CD4-positive, alpha-beta T cell (primary cell): ENCODE data around the gene TNS3. TPM values are rescaled to one million over a fixed set of nuclear protein-coding genes. Genes with fewer than 3 reads are reported as not detected.

Experiments
- ATAC-seq: fragments of 200-7000 bp; cut with Tn5 transposase; one replicate; pipeline ENCODE4 v1.10.0; 2022; ENCODE audit warnings: mild to moderate bottlenecking; ENCODE audit not compliant: poor library complexity
- CTCF ChIA-PET: fragments of 350-600 bp; sonication (Branson Sonifier 250); formaldehyde crosslinking; loops from one replicate; lab custom pipeline; 2021; ENCODE audit warnings: antibody characterized with exemption, inconsistent platforms; lab: Charles Lee
- POLR2A ChIA-PET: fragments of 350-600 bp; sonication (Branson Sonifier 250); formaldehyde crosslinking; loops from one replicate; lab custom pipeline; 2021; ENCODE audit warnings: antibody characterized with exemption, inconsistent platforms; lab: Charles Lee
- DNase-seq, 14 experiments: peaks; one replicate each; pipeline ENCODE4 v3.0.0-alpha.2; 2013 to 2020; ENCODE audit warnings: mixed read lengths in 2 of 14
- H3K27ac ChIP-seq, 2 donors: one replicate each; pipeline versions ENCODE4 v1.5.1 to v1.7.0; 2013; ENCODE audit warnings: low read length in 2 of 2, low read depth in 1 of 2, mild to moderate bottlenecking in 1 of 2
- H3K27me3 ChIP-seq, 2 experiments: 1 replicate in 1 of 2; 2 replicates in 1 of 2; pipeline versions ENCODE4 v1.6.1 to v1.7.0; 2013; ENCODE audit warnings: low read length in 2 of 2, control low read depth in 1 of 2, mild to moderate bottlenecking in 1 of 2, moderate library complexity in 1 of 2; ENCODE audit not compliant: insufficient read depth in 2 of 2, control insufficient read depth in 1 of 2
- H3K36me3 ChIP-seq: one replicate; pipeline ENCODE4 v1.6.1; 2013; ENCODE audit warnings: low read length, control low read depth; ENCODE audit not compliant: insufficient read depth
- H3K4me1 ChIP-seq: one replicate; pipeline ENCODE4 v1.6.1; 2013; ENCODE audit warnings: low read length, control low read depth; ENCODE audit not compliant: insufficient read depth
- H3K4me3 ChIP-seq: one replicate; pipeline ENCODE4 v1.5.1; 2013; ENCODE audit warnings: mild to moderate bottlenecking, low read length, moderate library complexity
- H3K9me3 ChIP-seq, 2 experiments: 1 replicate in 1 of 2; 2 replicates in 1 of 2; pipeline versions ENCODE4 v1.6.1 to v1.7.0; 2013; ENCODE audit warnings: low read length in 2 of 2, mild to moderate bottlenecking in 2 of 2, control low read depth in 1 of 2, moderate library complexity in 1 of 2; ENCODE audit not compliant: control insufficient read depth in 1 of 2, insufficient read depth in 1 of 2
- H3K27ac Mint-ChIP-seq: one replicate; pipeline ENCODE4 v1.8.0; 2020; ENCODE audit warnings: mixed read lengths
- H3K27me3 Mint-ChIP-seq: one replicate; pipeline ENCODE4 v1.8.0; 2021; ENCODE audit warnings: mixed read lengths
- H3K36me3 Mint-ChIP-seq: one replicate; pipeline ENCODE4 v1.8.0; 2021; ENCODE audit warnings: low read depth, mixed read lengths
- H3K4me1 Mint-ChIP-seq: one replicate; pipeline ENCODE4 v1.8.0; 2021; ENCODE audit warnings: low read depth, mixed read lengths
- H3K4me3 Mint-ChIP-seq: one replicate; pipeline ENCODE4 v1.8.0; 2020; ENCODE audit warnings: mild to moderate bottlenecking, mixed read lengths
- H3K9me3 Mint-ChIP-seq: one replicate; pipeline ENCODE4 v1.8.0; 2020; ENCODE audit warnings: mixed read lengths
- CTCF ChIP-seq: fragments of 200-600 bp; IDR thresholded peaks from one replicate; pipeline ENCODE4 v1.8.0; 2022; ENCODE audit warnings: antibody characterized with exemption, mild to moderate bottlenecking
- intact Hi-C, 2 experiments: fragments of 100-400 bp; cut with DNase I in 1 of 2; cut with micrococcal nuclease in 1 of 2; formaldehyde crosslinking; loops; one replicate each; pipeline versions ENCODE4 v1.15.1 to v1.9.0; 2023 to 2025; cut with DNase I, micrococcal nuclease
- total RNA-seq, 174 experiments: library from RNA in 2 of 174; stranded (reverse) in 2 of 174; gene quantifications; one replicate each; pipeline ENCODE4 v1.2.3 and lab custom pipeline; 2021 to 2026

TNS3 gene
- total RNA-seq, 2 experiments from 2014 or later: 0.16 to 0.47 TPM

- no peak for ATAC-seq
- intact Hi-C loops: no loop called here
Measured at GRCh38 chr7:47523401-47523800, 58.5 kb downstream of the TNS3 start.

DNA sequence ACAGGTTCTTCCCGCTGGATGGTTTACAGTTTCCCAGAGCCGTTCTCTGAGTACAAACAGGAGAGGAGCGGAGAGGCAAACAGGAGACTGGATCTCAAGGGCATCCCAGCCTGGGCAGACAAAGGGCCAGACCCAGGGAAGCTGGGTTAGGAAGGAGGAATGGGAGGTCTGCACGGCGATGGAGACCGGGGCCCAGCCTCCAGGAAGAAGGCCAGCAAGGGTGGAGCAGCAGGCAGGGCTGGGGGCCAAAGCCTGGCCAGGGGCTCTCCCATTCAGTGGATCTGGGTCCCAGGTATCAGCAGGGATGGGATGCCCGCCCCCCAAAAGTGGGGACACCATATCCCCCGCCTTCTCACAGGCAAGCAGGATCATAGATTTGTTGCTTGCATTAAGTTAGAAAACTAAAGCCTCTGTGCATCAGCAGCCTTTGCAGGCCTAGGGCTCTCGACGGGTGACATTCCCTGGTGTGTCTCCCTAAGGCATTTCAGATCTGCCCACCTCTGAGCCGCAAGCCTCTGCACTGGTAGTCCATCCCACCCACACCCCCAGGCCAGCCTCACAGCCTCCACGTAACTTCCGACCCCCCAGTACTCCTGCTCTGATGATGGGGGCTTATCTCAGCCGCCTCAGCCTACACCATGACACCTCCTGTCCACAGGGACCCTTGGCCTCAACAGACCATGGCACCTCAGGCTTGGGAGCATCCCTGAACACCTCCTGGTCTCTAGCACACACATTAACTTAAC lies 59.9 kb downstream of the TNS3 start:
- Histone ChIP-seq H3K4me1 (no peaks in the 10 kb centered on the region), H3K27me3 (peaks cover 0 to 3% of the 10 kb centered on the region in 2 experiments), H3K27ac (no peak overlapping the region), H3K36me3 (no peaks in the 10 kb centered on the region), H3K4me3 (no peak overlapping the region), H3K9me3 (peaks cover 0 to 17% of the 10 kb centered on the region in 2 experiments)
- Mint-ChIP-seq H3K9me3 (no peaks in the 10 kb centered on the region), H3K36me3 (no peaks in the 10 kb centered on the region), H3K27ac (no peak overlapping the region), H3K4me3 (no peak overlapping the region), H3K4me1 (no peaks in the 10 kb centered on the region), H3K27me3 (no peaks in the 10 kb centered on the region)
- no peak for DNase-seq
- CTCF ChIA-PET: no interaction called here
- POLR2A ChIA-PET: no interaction called here
- intact Hi-C loops: no loop called here
- no peak for TF ChIP-seq CTCF
- no peak for ATAC-seq

More at GRCh38 chr7:47523401-47523800, 58.5 kb downstream of the TNS3 start:
- TF ChIP-seq CTCF: no peak
- Histone ChIP-seq H3K36me3 (no peaks in the 10 kb centered on the region), H3K4me3 (no peak overlapping the region), H3K9me3 (peaks cover 0 to 17% of the 10 kb centered on the region in 2 experiments), H3K27ac (no peak overlapping the region), H3K4me1 (no peaks in the 10 kb centered on the region), H3K27me3 (peaks cover 0 to 3% of the 10 kb centered on the region in 2 experiments)
- Mint-ChIP-seq H3K4me1 (no peaks in the 10 kb centered on the region), H3K27ac (no peak overlapping the region), H3K36me3 (no peaks in the 10 kb centered on the region), H3K27me3 (no peaks in the 10 kb centered on the region), H3K9me3 (no peaks in the 10 kb centered on the region), H3K4me3 (no peak overlapping the region)
- POLR2A ChIA-PET: no interaction called here
- CTCF ChIA-PET: no interaction called here
- DNase-seq: no peak

- H3K4me1 Mint-ChIP-seq: no peaks in the 10 kb centered on the region
- no peak overlapping the region for H3K27ac Mint-ChIP-seq
- DNase-seq (no peak), ATAC-seq (no peak)
- intact Hi-C loops: no loop called here
- H3K4me3 ChIP-seq: no peak overlapping the region
- no peak overlapping the region for H3K4me3 Mint-ChIP-seq
- H3K9me3 ChIP-seq: peaks cover 0 to 20% of the 10 kb centered on the region in 2 experiments
- no peaks in the 10 kb centered on the region for H3K4me1 ChIP-seq
- no peaks in the 10 kb centered on the region for H3K27me3 Mint-ChIP-seq
- H3K27me3 ChIP-seq: peaks cover 0 to 3% of the 10 kb centered on the region in 2 experiments
- TF ChIP-seq CTCF: no peak
- ChIA-PET CTCF (no interaction called here), POLR2A (no interaction called here)
- no peaks in the 10 kb centered on the region for H3K9me3 Mint-ChIP-seq
- no peaks in the 10 kb centered on the region for H3K36me3 ChIP-seq
- no peak overlapping the region for H3K27ac ChIP-seq
- H3K36me3 Mint-ChIP-seq: no peaks in the 10 kb centered on the region
Measured at GRCh38 chr7:47521011-47521795, 60.7 kb downstream of the TNS3 start.
